ENCODE measurements around the gene LRRC47. TPM values are rescaled to one million over a fixed set of nuclear protein-coding genes. Genes with fewer than 3 reads are reported as not detected.

The LRRC47 gene
- 34.2 and 46.3 TPM in 2 replicates for total RNA-seq

GRCh38 chr1:3796215-3797061, at the start of gene LRRC47:
TSS of gene LRRC47 (minus strand) at chr1:3796498. CDS start at chr1:3796476, 22 bp downstream.

GRCh38 chr1:3772715-3773571, 23.4 kb downstream of the LRRC47 start, which contains the start of gene SMIM1:
TSS of gene SMIM1 (plus strand) at chr1:3772749. CDS start at chr1:3775374, 2,625 bp downstream.

GRCh38 chr1:3752400-3752945, 43.8 kb downstream of the LRRC47 start, which contains the start of gene CCDC27:
TSS of gene CCDC27 (plus strand) at chr1:3752450. CDS start at chr1:3752482, 32 bp downstream.

Other genes starting within 250 kb of the LRRC47 start
- 1.2 and 5.3 TPM in 2 replicates for gene MEGF6, start 185.0 kb downstream of the LRRC47 start, total RNA-seq
- 20.7 and 35.1 TPM in 2 replicates for gene TPRG1L, start 171.5 kb downstream of the LRRC47 start, total RNA-seq
- gene WRAP73, start 146.4 kb downstream of the LRRC47 start, total RNA-seq = 15.2 and 16.3 TPM in 2 replicates
- under 0.01 TPM in 1 of 2 replicates, not detected in the other for gene TP73, start 144.0 kb downstream of the LRRC47 start, total RNA-seq
- gene CCDC27, start 44.0 kb downstream of the LRRC47 start, total RNA-seq = not detected in 2 replicates
- gene SMIM1, start 23.7 kb downstream of the LRRC47 start, total RNA-seq = 2.8 and 8.1 TPM in 2 replicates
- 23.1 and 33.9 TPM in 2 replicates for gene CEP104, start 60.7 kb upstream of the LRRC47 start, total RNA-seq
- 10.1 and 13.5 TPM in 2 replicates for gene DFFB, start 61.0 kb upstream of the LRRC47 start, total RNA-seq
- 28.1 and 28.2 TPM in 2 replicates for gene C1orf174, start 103.8 kb upstream of the LRRC47 start, total RNA-seq

Measured in smooth muscle cell of trachea (primary cell).